MCF 10A (cell line): ENCODE measurements around the gene SDHB. TPM values are rescaled to one million over a fixed set of nuclear protein-coding genes. Genes with fewer than 3 reads are reported as not detected.

ENCODE experiments used
- BruUV-seq: library from RNA; stranded (reverse); fragments of 400-500 nt; replicated peaks from 2 replicates; lab custom pipeline; 2021; lab: Mats Ljungman, UMichigan
- CTCF ChIA-PET: fragments of 300-600 bp; sonication (Branson Sonifier 250); formaldehyde crosslinking; extraction: SDS; loops from one replicate; lab custom pipeline; 2021; ENCODE audit warnings: antibody characterized with exemption, inconsistent platforms; lab: Yijun Ruan, JAX
- POLR2A ChIA-PET: fragments of 300-600, 350-650 bp; sonication (Branson Sonifier 250); formaldehyde crosslinking; extraction: SDS; loops from one replicate; lab custom pipeline; 2020; ENCODE audit warnings: antibody characterized with exemption, inconsistent platforms; lab: Yijun Ruan, JAX
- DNase-seq: peaks from one replicate; pipeline ENCODE4 v3.0.0-alpha.2; 2018; ENCODE audit not compliant: unreplicated experiment
- H3K27ac Mint-ChIP-seq: one replicate; pipeline ENCODE4 v1.8.0; 2022; ENCODE audit warnings: mild to moderate bottlenecking, low read depth, mixed read lengths; ENCODE audit not compliant: unreplicated experiment
- H3K27me3 Mint-ChIP-seq: one replicate; pipeline ENCODE4 v1.8.0; 2022; ENCODE audit warnings: mixed read lengths; ENCODE audit not compliant: insufficient read depth, unreplicated experiment
- H3K36me3 Mint-ChIP-seq: one replicate; pipeline ENCODE4 v1.8.0; 2022; ENCODE audit warnings: mild to moderate bottlenecking, moderate library complexity, mixed read lengths; ENCODE audit not compliant: insufficient read depth, unreplicated experiment
- H3K4me1 Mint-ChIP-seq: one replicate; pipeline ENCODE4 v1.8.0; 2022; ENCODE audit warnings: mixed read lengths; ENCODE audit not compliant: insufficient read depth, unreplicated experiment
- H3K4me3 Mint-ChIP-seq: one replicate; pipeline ENCODE4 v1.8.0; 2022; ENCODE audit warnings: mild to moderate bottlenecking, moderate library complexity, mixed read lengths; ENCODE audit not compliant: unreplicated experiment
- H3K9me3 Mint-ChIP-seq: one replicate; pipeline ENCODE4 v1.8.0; 2022; ENCODE audit warnings: mixed read lengths; ENCODE audit not compliant: unreplicated experiment
- CTCF ChIP-seq: fragments of 200-600 bp; IDR thresholded peaks from one replicate; pipeline ENCODE4 v1.8.0; 2022; ENCODE audit warnings: antibody characterized with exemption, mild to moderate bottlenecking; ENCODE audit not compliant: unreplicated experiment
- intact Hi-C: fragments of 100-400 bp; cut with micrococcal nuclease; formaldehyde crosslinking; loops from 2 replicates; pipeline ENCODE4 v1.14.1; 2022
- total RNA-seq: library from RNA; stranded (reverse); gene quantifications from 2 replicates; pipeline ENCODE4 v1.2.3, GENCODE V29; 2022

SDHB gene
- total RNA-seq, 1 experiment from 2014 or later, result 166 TPM

GRCh38 chr1:16978567-16979474 is 75.0 kb downstream of the SDHB start:
- Mint-ChIP-seq H3K27me3 (no peaks in the 10 kb centered on the region), H3K27ac (no peak overlapping the region), H3K4me3 (no peak overlapping the region), H3K4me1 (peaks cover 11% of the 10 kb centered on the region), H3K36me3 (no peaks in the 10 kb centered on the region), H3K9me3 (no peaks in the 10 kb centered on the region)
- BruUV-seq, result no TSS peak
- TF ChIP-seq CTCF, result no peak
- ChIA-PET CTCF (interaction anchor here (0.6 kb wide), 1 partner anchor 81 kb away, joined by 3 read pairs; no protein-coding TSS in a partner anchor), POLR2A (interaction anchor here (0.8 to 1.6 kb wide), 3 partner anchors 12 to 32 kb away, joined by 3 to 5 read pairs (median 3); no protein-coding TSS in a partner anchor)
- DNase-seq, result no peak
- intact Hi-C loops, result no loop called here

GRCh38 chr1:16978139-16978538 is 75.7 kb downstream of the SDHB start:
- H3K4me3 Mint-ChIP-seq, result no peak overlapping the region
- TF ChIP-seq CTCF, result no peak
- no peaks in the 10 kb centered on the region for H3K36me3 Mint-ChIP-seq
- no peaks in the 10 kb centered on the region for H3K9me3 Mint-ChIP-seq
- no TSS peak for BruUV-seq
- H3K4me1 Mint-ChIP-seq, result peaks cover 11% of the 10 kb centered on the region
- intact Hi-C loops, result no loop called here
- ChIA-PET CTCF (no interaction called here), POLR2A (interaction anchor here (0.7 to 1.6 kb wide), 2 partner anchors 12 to 255 kb away, joined by 3 to 5 read pairs; no protein-coding TSS in a partner anchor)
- H3K27ac Mint-ChIP-seq, result no peak overlapping the region
- no peak for DNase-seq
- no peaks in the 10 kb centered on the region for H3K27me3 Mint-ChIP-seq

- intact Hi-C loops, result no loop called here
- POLR2A ChIA-PET, result interaction anchor here (1.6 kb wide), 1 partner anchor 13 kb away, joined by 5 read pairs; no protein-coding TSS in a partner anchor
- DNase-seq, result no peak
- H3K36me3 Mint-ChIP-seq, result no peaks in the 10 kb centered on the region
- TF ChIP-seq CTCF, result no peak
- no peak overlapping the region for H3K27ac Mint-ChIP-seq
- no TSS peak for BruUV-seq
- H3K4me1 Mint-ChIP-seq, result peaks cover 11% of the 10 kb centered on the region
- CTCF ChIA-PET, result no interaction called here
- no peak overlapping the region for H3K4me3 Mint-ChIP-seq
- no peaks in the 10 kb centered on the region for H3K9me3 Mint-ChIP-seq
- no peaks in the 10 kb centered on the region for H3K27me3 Mint-ChIP-seq
Observed at GRCh38 chr1:16977377-16977776, 76.5 kb downstream of the SDHB start.

GRCh38 chr1:16976966-16977365 is 76.9 kb downstream of the SDHB start:
- H3K9me3 Mint-ChIP-seq, result no peaks in the 10 kb centered on the region
- no peaks in the 10 kb centered on the region for H3K27me3 Mint-ChIP-seq
- CTCF ChIA-PET, result no interaction called here
- DNase-seq, result no peak
- H3K27ac Mint-ChIP-seq, result no peak overlapping the region
- TF ChIP-seq CTCF, result no peak
- no peak overlapping the region for H3K4me3 Mint-ChIP-seq
- POLR2A ChIA-PET, result no interaction called here
- intact Hi-C loops, result no loop called here
- H3K36me3 Mint-ChIP-seq, result no peaks in the 10 kb centered on the region
- BruUV-seq, result no TSS peak
- H3K4me1 Mint-ChIP-seq, result peaks cover 11% of the 10 kb centered on the region
